Measurements from ENCODE around the gene HTRA3. TPM values are rescaled to one million over a fixed set of nuclear protein-coding genes. Genes with fewer than 3 reads are reported as not detected.

The HTRA3 gene
- total RNA-seq, 1 donor from 2014 or later: 3.5 TPM

DNA sequence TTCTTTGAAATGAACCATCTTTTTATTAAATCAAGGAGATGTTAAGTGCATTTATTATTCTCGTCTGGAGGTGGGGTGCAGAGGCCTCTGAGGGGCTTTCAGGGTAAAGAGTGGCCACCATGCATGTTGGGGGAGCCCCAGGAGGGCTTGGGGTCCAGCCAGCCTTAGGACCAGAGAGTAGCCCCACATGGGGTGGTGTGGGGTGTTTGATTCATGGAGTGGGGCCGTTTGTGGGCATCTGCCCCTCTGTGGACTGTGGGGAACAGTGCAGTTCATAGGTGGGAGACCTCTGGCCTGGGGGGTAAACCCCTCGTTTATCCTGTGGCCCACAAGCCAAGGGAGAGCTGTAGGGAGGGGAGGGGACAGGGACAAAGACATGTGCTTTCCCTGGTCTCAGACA, 26.9 kb downstream of the HTRA3 start:
- H3K4me1 Mint-ChIP-seq (ENCODE audit: low read depth): no peaks in the 10 kb centered on the region
- DNase-seq (ENCODE audit: low spot score): peak; percentile 40
- no peaks in the 10 kb centered on the region for H3K27me3 Mint-ChIP-seq (ENCODE audit: low read depth)
- TF ChIP-seq, protein P1, sequence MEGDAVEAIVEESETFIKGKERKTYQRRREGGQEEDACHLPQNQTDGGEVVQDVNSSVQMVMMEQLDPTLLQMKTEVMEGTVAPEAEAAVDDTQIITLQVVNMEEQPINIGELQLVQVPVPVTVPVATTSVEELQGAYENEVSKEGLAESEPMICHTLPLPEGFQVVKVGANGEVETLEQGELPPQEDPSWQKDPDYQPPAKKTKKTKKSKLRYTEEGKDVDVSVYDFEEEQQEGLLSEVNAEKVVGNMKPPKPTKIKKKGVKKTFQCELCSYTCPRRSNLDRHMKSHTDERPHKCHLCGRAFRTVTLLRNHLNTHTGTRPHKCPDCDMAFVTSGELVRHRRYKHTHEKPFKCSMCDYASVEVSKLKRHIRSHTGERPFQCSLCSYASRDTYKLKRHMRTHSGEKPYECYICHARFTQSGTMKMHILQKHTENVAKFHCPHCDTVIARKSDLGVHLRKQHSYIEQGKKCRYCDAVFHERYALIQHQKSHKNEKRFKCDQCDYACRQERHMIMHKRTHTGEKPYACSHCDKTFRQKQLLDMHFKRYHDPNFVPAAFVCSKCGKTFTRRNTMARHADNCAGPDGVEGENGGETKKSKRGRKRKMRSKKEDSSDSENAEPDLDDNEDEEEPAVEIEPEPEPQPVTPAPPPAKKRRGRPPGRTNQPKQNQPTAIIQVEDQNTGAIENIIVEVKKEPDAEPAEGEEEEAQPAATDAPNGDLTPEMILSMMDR (IDR thresholded peaks at IDR 0.05): no peak
- peaks cover 29% of the 10 kb centered on the region for H3K9me3 Mint-ChIP-seq (ENCODE audit: low read depth)
- peaks cover 9% of the 10 kb centered on the region for H3K36me3 Mint-ChIP-seq (ENCODE audit: low read depth)
- H3K4me3 Mint-ChIP-seq (ENCODE audit: unreplicated experiment): no peak overlapping the region
- H3K27ac Mint-ChIP-seq (ENCODE audit: unreplicated experiment): no peak overlapping the region

DNA sequence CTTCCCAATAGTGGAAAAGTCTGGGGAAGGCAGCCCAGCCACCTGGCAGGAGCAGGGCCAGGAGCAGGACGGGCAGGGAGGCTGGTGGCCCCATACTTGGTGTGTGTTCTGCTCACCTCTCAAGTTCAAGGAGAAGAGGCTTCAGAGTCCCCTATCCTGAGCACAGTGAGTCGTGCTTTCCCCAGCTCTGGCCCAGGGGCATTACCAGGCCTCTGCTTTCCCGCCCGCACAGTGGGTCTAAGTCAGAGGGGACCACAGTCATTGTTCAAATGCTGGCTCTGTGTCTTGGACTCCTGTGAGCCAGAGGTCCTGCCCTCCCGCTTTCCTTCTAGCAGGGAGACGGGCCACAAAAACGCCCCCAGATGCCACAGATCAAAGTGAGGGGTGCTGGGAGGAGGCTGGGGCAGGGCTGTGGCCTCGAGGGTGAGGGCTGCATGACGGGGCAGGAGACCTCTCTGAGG, 27.6 kb downstream of the HTRA3 start:
- no peak overlapping the region for H3K27ac Mint-ChIP-seq (ENCODE audit: unreplicated experiment)
- H3K36me3 Mint-ChIP-seq (ENCODE audit: low read depth): peaks cover 11% of the 10 kb centered on the region
- DNase-seq (ENCODE audit: low spot score): peak; percentile 51
- no peak overlapping the region for H3K4me3 Mint-ChIP-seq (ENCODE audit: unreplicated experiment)
- peaks cover 29% of the 10 kb centered on the region for H3K9me3 Mint-ChIP-seq (ENCODE audit: low read depth)
- no peaks in the 10 kb centered on the region for H3K4me1 Mint-ChIP-seq (ENCODE audit: low read depth)
- TF ChIP-seq, protein P1 (IDR thresholded peaks at IDR 0.05): no peak
- no peaks in the 10 kb centered on the region for H3K27me3 Mint-ChIP-seq (ENCODE audit: low read depth)

DNA sequence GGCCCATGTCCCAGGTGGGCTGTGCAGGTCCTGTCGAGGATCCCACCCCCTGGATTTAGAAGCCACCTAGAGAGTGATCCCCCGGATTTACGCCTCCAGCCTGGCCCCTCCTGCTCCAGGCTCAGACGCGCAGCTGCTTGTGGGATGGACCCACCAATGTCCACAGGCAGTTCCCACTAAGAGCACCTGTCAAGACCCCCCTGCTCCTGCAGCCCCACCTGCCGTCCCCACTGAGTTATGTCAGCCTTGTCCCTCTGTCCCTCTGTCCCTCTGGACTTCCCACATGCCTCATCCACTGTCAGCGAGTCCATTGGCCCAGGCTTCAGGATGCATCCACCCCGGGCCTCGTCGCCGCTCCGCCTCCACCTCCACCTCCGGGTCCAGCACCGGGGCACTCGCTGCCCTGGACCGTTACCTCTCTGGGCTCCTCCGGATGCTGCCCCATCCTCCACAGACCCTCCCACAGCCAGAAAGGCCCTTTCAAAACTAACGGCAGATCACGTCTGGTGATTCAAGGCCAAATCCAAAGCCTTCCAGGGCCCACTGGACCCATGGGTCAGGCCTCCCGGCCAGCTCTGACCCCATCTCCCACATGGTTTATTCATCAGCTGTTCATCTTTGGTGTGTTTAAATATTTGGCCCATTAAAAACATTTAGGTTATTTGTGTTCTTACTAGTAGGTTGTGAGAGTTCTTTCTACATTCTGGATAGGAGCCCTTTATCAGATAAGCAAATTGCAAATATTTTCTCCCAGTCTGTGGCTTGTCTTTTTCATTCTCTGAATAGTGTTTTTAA, 28.3 kb downstream of the HTRA3 start:
- no peaks in the 10 kb centered on the region for H3K27me3 Mint-ChIP-seq (ENCODE audit: low read depth)
- H3K36me3 Mint-ChIP-seq (ENCODE audit: low read depth): peaks cover 11% of the 10 kb centered on the region
- H3K27ac Mint-ChIP-seq (ENCODE audit: unreplicated experiment): no peak overlapping the region
- H3K4me1 Mint-ChIP-seq (ENCODE audit: low read depth): no peaks in the 10 kb centered on the region
- TF ChIP-seq, protein P1 (IDR thresholded peaks at IDR 0.05): no peak
- H3K9me3 Mint-ChIP-seq (ENCODE audit: low read depth): peaks cover 32% of the 10 kb centered on the region
- DNase-seq (ENCODE audit: low spot score): peak; percentile 75
- no peak overlapping the region for H3K4me3 Mint-ChIP-seq (ENCODE audit: unreplicated experiment)

- Mint-ChIP-seq H3K4me1 (ENCODE audit: low read depth) (peaks cover 6% of the 10 kb centered on the region), H3K27me3 (ENCODE audit: low read depth) (no peaks in the 10 kb centered on the region), H3K36me3 (ENCODE audit: low read depth) (peaks cover 13% of the 10 kb centered on the region), H3K9me3 (ENCODE audit: low read depth) (peaks cover 28% of the 10 kb centered on the region), H3K4me3 (ENCODE audit: unreplicated experiment) (no peak overlapping the region), H3K27ac (ENCODE audit: unreplicated experiment) (no peak overlapping the region)
- no peak for DNase-seq (ENCODE audit: low spot score)
- TF ChIP-seq, protein P1 (IDR thresholded peaks at IDR 0.05): no peak
These were observed 31.3 kb downstream of the HTRA3 start for GRCh38 chr4:8300832-8301231.

- Mint-ChIP-seq H3K4me1 (ENCODE audit: low read depth) (peaks cover 15% of the 10 kb centered on the region), H3K27ac (ENCODE audit: unreplicated experiment) (no peak overlapping the region), H3K36me3 (ENCODE audit: low read depth) (peaks cover 13% of the 10 kb centered on the region), H3K4me3 (ENCODE audit: unreplicated experiment) (no peak overlapping the region), H3K9me3 (ENCODE audit: low read depth) (peaks cover 28% of the 10 kb centered on the region), H3K27me3 (ENCODE audit: low read depth) (no peaks in the 10 kb centered on the region)
- TF ChIP-seq, protein P1 (IDR thresholded peaks at IDR 0.05): no peak
- peak; percentile 68 for DNase-seq (ENCODE audit: low spot score)
These were observed 32.5 kb downstream of the HTRA3 start for GRCh38 chr4:8301851-8302730.

All from chondrocyte (in vitro differentiated cells).